Spleen (tissue), 11 donors: Measurements from ENCODE around the gene TRIO. TPM values are rescaled to one million over a fixed set of nuclear protein-coding genes. Genes with fewer than 3 reads are reported as not detected.

Experiments
- DNase-seq: peaks from one replicate; pipeline ENCODE4 v3.0.0-alpha.2; 2020
- H3K27ac ChIP-seq, 8 donors: fragments of 200-600 bp; sonication (generic) in 7 of 8; 1 replicate in 4 of 8; 2 replicates in 4 of 8; pipeline versions ENCODE4 v1.5.0 to v1.8.0; 2016 to 2021; ENCODE audit warnings: inconsistent platforms in 4 of 8, mild to moderate bottlenecking in 4 of 8, moderate library complexity in 1 of 8
- H3K27me3 ChIP-seq, 7 donors: fragments of 200-600 bp; sonication (generic) in 6 of 7; replicated peaks in 1 of 7; 1 replicate in 4 of 7; 2 replicates in 3 of 7; pipeline versions ENCODE4 v1.5.0 to v1.8.0; 2016 to 2021; ENCODE audit warnings: inconsistent platforms in 3 of 7, mild to moderate bottlenecking in 1 of 7
- H3K36me3 ChIP-seq, 6 donors: fragments of 200-600 bp; sonication (generic) in 5 of 6; 1 replicate in 4 of 6; 2 replicates in 2 of 6; pipeline versions ENCODE4 v1.5.0 to v1.8.0; 2016 to 2021; ENCODE audit warnings: inconsistent platforms in 2 of 6
- H3K4me1 ChIP-seq, 6 donors: fragments of 200-600 bp; sonication (generic) in 5 of 6; 1 replicate in 3 of 6; 2 replicates in 3 of 6; pipeline versions ENCODE4 v1.5.0 to v1.8.0; 2016 to 2021; ENCODE audit warnings: inconsistent platforms in 3 of 6
- H3K4me3 ChIP-seq, 8 donors: fragments of 200-600 bp; sonication (generic) in 7 of 8; 1 replicate in 4 of 8; 2 replicates in 4 of 8; pipeline versions ENCODE4 v1.5.0 to v1.8.0; 2016 to 2021; ENCODE audit warnings: inconsistent platforms in 4 of 8, mild to moderate bottlenecking in 4 of 8, moderate library complexity in 2 of 8
- H3K9me3 ChIP-seq, 8 donors: fragments of 200-600 bp; sonication (generic) in 7 of 8; 1 replicate in 4 of 8; 2 replicates in 4 of 8; pipeline versions ENCODE4 v1.5.0 to v1.8.0; 2016 to 2021; ENCODE audit warnings: inconsistent platforms in 4 of 8
- POLR2A ChIP-seq, 3 donors: fragments of 450-650 bp; IDR thresholded peaks; one replicate each; pipeline ENCODE4 v1.5.1; 2017; ENCODE audit warnings: antibody characterized with exemption in 3 of 3, mild to moderate bottlenecking in 1 of 3
- POLR2AphosphoS5 ChIP-seq, 3 donors: sonication (generic); formaldehyde crosslinking; IDR thresholded peaks; one replicate each; pipeline ENCODE4 v1.5.1; 2017; ENCODE audit warnings: antibody characterized with exemption in 3 of 3
- WGBS, 5 donors: extraction: QIAGEN DNeasy Blood & Tissue Kit in 3 of 5; methylation state at CpG; one replicate each; pipeline versions ENCODE4 v1.1.5 to v1.1.7; 2013 to 2018; 5-methylcytosine and 5-hydroxymethylcytosine counted together
- intact Hi-C: fragments of 100-400 bp; cut with DNase I; formaldehyde crosslinking; loops from one replicate; pipeline ENCODE4 v1.15.0; 2023; ENCODE audit warnings: low total_unique reads
- polyA plus RNA-seq, 3 donors: library from polyadenylated mRNA; stranded (reverse); fragments of 200-250 nt; gene quantifications; one replicate each; pipeline ENCODE4 v1.2.1, GENCODE V29; 2013
- total RNA-seq, 7 donors: library from RNA; depleted of rRNA in 3 of 7; stranded (reverse); fragments of >200 nt in 3 of 7; fragmentation: NEBNext Ultra II Directional in 4 of 7; extraction: Animal tissue kit (Norgen Biotek cat#: 25700) in 4 of 7; gene quantifications; one replicate each; pipeline versions ENCODE4 v1.1.0 to v1.2.1, GENCODE V29; 2016 to 2021
- TF ChIP-seq, protein P1 (sequence below), 11 experiments: fragments of 200-600 bp in 7 of 11; fragments of 450-650 bp in 4 of 11; sonication (generic) in 4 of 11; IDR thresholded peaks in 8 of 11; conservative IDR thresholded peaks in 3 of 11; 1 replicate in 7 of 11; 2 replicates in 4 of 11; pipeline versions ENCODE4 v1.4.0 to v1.8.0; 2016 to 2021; ENCODE audit warnings: antibody characterized with exemption in 11 of 11, inconsistent platforms in 4 of 11, mild to moderate bottlenecking in 1 of 11
- donor health status: healthy with polysubstance abuse.
- donor health status: DM: no; HTN: no; CAD: no; lungs with moderate emphysema.
- donor health status: DM: no; HTN: no; CAD: no.
- donor health status: Bipolar disorder and iron deficiency.
- donor health status: healthy.
- donor health status: DM: no; HTN: no; CAD: no.
- donor health status: DM: yes; HTN: yes; CAD: no.

TRIO gene
- total and polyA plus RNA-seq, 10 donors, result 21.5 to 280 (median 190) TPM

DNA sequence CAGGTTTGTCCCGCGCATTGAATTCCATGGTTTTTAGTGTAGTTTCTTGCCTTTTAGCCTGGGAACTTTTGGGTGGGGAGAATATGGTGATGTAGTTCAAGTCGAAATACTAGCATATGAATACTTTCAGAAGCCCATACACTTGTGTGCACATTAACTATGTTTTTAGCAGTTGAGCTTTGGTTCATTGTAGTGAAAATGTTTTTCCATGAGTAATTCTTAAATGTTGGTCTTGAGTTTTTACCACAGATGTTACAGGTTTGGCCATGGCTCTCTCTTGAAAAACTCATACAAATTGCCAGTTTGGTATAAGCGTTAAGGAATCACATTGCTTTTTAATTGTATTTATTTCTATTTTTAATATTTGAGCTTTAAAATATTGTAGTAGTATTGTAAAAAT is 45.6 kb downstream of the TRIO start:
- no peak overlapping the region for H3K27ac ChIP-seq

DNA sequence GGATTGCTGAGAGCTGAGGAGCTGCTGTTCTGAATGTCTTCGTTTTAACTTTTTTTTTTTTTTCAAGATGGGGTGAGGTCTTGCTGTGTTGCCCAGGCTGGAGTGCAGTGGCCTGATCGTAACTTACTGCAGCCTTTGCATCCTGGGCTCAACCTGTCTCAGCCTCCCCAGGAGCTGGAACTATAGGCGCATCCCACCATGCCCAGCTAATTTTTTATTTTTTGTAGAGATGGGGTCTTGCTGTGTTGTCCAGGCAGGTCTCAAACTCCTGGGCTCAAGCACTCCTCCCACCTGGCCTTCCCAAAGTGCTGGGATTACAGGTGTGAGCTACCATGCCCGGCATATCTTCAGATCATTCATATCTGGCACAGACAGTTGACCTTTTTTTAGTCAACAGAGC is 46.5 kb downstream of the TRIO start:
- H3K9me3 ChIP-seq, result no peaks in the 10 kb centered on the region
- peaks cover 3 to 89% (median 39%) of the 10 kb centered on the region in 6 donors for H3K4me1 ChIP-seq
- no peaks in the 10 kb centered on the region for H3K36me3 ChIP-seq
- H3K27ac ChIP-seq, result no peak overlapping the region
- H3K4me3 ChIP-seq, result no peak overlapping the region
- DNase-seq, result no peak
- 72 to 86% (median 82%) methylated on average over 4 of the region's 4 CpGs for WGBS, 5 donors
- H3K27me3 ChIP-seq, result no peaks in the 10 kb centered on the region
- intact Hi-C loops, result no loop called here
- TF ChIP-seq, protein P1, sequence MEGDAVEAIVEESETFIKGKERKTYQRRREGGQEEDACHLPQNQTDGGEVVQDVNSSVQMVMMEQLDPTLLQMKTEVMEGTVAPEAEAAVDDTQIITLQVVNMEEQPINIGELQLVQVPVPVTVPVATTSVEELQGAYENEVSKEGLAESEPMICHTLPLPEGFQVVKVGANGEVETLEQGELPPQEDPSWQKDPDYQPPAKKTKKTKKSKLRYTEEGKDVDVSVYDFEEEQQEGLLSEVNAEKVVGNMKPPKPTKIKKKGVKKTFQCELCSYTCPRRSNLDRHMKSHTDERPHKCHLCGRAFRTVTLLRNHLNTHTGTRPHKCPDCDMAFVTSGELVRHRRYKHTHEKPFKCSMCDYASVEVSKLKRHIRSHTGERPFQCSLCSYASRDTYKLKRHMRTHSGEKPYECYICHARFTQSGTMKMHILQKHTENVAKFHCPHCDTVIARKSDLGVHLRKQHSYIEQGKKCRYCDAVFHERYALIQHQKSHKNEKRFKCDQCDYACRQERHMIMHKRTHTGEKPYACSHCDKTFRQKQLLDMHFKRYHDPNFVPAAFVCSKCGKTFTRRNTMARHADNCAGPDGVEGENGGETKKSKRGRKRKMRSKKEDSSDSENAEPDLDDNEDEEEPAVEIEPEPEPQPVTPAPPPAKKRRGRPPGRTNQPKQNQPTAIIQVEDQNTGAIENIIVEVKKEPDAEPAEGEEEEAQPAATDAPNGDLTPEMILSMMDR (IDR thresholded peaks at IDR 0.05 in 8 of 11, conservative IDR thresholded peaks at IDR 0.05 in 3 of 11), result no peak
- TF ChIP-seq POLR2A (IDR thresholded peaks at IDR 0.05) (no peak), POLR2AphosphoS5 (IDR thresholded peaks at IDR 0.05) (no peak)

More for the DNA sequence above, 45.6 kb downstream of the TRIO start:
- no peaks in the 10 kb centered on the region for H3K27me3 ChIP-seq
- TF ChIP-seq POLR2A (IDR thresholded peaks at IDR 0.05) (no peak), POLR2AphosphoS5 (IDR thresholded peaks at IDR 0.05) (no peak)
- TF ChIP-seq, protein P1 (IDR thresholded peaks at IDR 0.05 in 8 of 11, conservative IDR thresholded peaks at IDR 0.05 in 3 of 11), result no peak
- WGBS, 5 donors, result 92 to 97% (median 96%) methylated on average over 4 of the region's 4 CpGs
- no peaks in the 10 kb centered on the region for H3K36me3 ChIP-seq
- intact Hi-C loops, result no loop called here
- peaks cover 6 to 92% (median 48%) of the 10 kb centered on the region in 6 donors for H3K4me1 ChIP-seq
- no peak overlapping the region for H3K4me3 ChIP-seq
- H3K9me3 ChIP-seq, result no peaks in the 10 kb centered on the region
- DNase-seq, result no peak

DNA sequence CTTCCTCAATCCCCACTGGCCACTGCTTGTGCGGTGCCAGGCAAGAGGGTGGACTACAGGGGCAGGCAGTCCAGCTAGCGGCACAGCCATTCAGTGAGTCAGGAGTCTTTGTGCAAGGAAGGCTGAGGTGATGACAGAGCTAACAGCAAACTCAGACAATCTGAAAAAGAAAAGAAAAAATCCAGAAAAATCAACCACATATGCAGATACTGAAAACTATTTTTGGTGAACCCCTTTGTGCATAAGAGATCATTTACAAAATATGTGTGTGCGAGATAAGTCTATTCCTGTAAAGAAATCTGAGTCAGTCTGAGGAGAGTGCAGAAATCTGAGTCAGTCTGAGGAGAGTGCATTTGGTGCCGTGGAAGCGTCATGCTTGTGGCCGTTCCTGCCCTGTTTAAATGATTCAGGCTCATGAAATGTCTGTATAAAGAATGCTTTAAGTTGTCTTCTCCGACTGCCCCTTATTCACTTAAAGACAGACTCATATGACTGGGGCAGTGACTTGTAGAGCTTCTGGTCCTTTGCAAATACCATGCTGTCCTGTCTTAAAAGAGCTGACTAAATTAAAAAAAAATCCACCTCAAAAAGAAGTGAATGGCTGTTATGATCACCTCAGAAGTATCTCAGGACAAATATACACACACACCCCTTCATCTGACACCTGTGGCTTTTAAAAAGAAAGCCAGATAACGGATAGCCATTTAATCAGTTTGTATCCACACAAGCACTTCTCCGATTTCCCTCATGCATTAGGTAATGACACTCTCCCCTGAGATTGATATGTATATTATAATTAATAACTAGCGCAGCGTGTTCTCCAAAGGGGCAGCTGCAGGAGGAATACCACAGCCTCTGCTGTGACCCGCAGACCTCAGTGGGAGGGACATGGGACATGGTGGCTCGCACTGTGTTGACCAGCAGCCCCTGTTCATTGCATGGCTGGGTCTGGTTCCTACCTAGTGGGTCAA is 47.3 kb downstream of the TRIO start:
- Histone ChIP-seq H3K27me3 (no peaks in the 10 kb centered on the region), H3K36me3 (no peaks in the 10 kb centered on the region), H3K4me3 (no peak overlapping the region), H3K9me3 (no peaks in the 10 kb centered on the region), H3K4me1 (peaks cover 3 to 82% (median 34%) of the 10 kb centered on the region in 6 donors), H3K27ac (no peak overlapping the region)
- 70 to 88% (median 83%) methylated on average over 13 of the region's 13 CpGs for WGBS, 5 donors
- TF ChIP-seq POLR2A (IDR thresholded peaks at IDR 0.05) (no peak), POLR2AphosphoS5 (IDR thresholded peaks at IDR 0.05) (no peak)
- TF ChIP-seq, protein P1 (IDR thresholded peaks at IDR 0.05 in 8 of 11, conservative IDR thresholded peaks at IDR 0.05 in 3 of 11), result no peak
- intact Hi-C loops, result no loop called here
- DNase-seq, result no peak

DNA sequence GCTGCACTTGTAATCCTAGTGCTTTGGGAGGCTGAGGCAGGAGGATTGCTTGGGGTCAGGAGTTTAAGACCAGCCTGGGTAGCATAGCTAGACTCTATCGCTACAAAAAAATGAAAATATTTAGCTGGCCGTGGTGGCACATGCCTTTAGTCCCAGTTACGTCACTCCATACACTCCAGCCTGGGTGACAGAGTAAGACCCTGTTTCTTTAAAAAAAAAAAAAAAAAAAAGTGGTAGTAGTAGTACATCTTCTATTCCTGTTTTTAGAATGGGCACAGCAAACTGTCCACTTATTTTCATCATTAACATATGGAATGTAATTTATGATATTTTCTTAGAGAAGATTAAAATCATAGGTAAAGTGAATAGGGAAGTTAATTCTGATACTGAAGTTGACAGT is 48.2 kb downstream of the TRIO start:
- DNase-seq, result no peak
- no peak overlapping the region for H3K4me3 ChIP-seq
- TF ChIP-seq POLR2A (IDR thresholded peaks at IDR 0.05) (no peak), POLR2AphosphoS5 (IDR thresholded peaks at IDR 0.05) (no peak)
- TF ChIP-seq, protein P1 (IDR thresholded peaks at IDR 0.05 in 8 of 11, conservative IDR thresholded peaks at IDR 0.05 in 3 of 11), result no peak
- H3K27me3 ChIP-seq, result no peaks in the 10 kb centered on the region
- H3K4me1 ChIP-seq, result peaks cover 3 to 76% (median 28%) of the 10 kb centered on the region in 6 donors
- H3K9me3 ChIP-seq, result no peaks in the 10 kb centered on the region
- 66 to 84% (median 69%) methylated on average over 3 of the region's 3 CpGs for WGBS, 5 donors
- H3K27ac ChIP-seq, result no peak overlapping the region
- H3K36me3 ChIP-seq, result no peaks in the 10 kb centered on the region
- intact Hi-C loops, result no loop called here
